Measurements from ENCODE around the gene GTF2I.

The GTF2I gene

GRCh38 chr7:74718336-74718735 lies 60.8 kb downstream of the GTF2I start:
- no peaks in the 10 kb centered on the region for H3K79me2 ChIP-seq (ENCODE audit: insufficient read depth, low read length)
- no peaks in the 10 kb centered on the region for H3K27me3 ChIP-seq (ENCODE audit: insufficient read depth, low read length, poor library complexity, severe bottlenecking)
- no peaks in the 10 kb centered on the region for H3K9me3 ChIP-seq (ENCODE audit: insufficient read depth, low read depth, low read length)
- TF ChIP-seq, protein P1, sequence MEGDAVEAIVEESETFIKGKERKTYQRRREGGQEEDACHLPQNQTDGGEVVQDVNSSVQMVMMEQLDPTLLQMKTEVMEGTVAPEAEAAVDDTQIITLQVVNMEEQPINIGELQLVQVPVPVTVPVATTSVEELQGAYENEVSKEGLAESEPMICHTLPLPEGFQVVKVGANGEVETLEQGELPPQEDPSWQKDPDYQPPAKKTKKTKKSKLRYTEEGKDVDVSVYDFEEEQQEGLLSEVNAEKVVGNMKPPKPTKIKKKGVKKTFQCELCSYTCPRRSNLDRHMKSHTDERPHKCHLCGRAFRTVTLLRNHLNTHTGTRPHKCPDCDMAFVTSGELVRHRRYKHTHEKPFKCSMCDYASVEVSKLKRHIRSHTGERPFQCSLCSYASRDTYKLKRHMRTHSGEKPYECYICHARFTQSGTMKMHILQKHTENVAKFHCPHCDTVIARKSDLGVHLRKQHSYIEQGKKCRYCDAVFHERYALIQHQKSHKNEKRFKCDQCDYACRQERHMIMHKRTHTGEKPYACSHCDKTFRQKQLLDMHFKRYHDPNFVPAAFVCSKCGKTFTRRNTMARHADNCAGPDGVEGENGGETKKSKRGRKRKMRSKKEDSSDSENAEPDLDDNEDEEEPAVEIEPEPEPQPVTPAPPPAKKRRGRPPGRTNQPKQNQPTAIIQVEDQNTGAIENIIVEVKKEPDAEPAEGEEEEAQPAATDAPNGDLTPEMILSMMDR (conservative IDR thresholded peaks at IDR 0.05; ENCODE audit: low read length) = no peak
- TF ChIP-seq EZH2phosphoT487 (IDR thresholded peaks at IDR 0.05; ENCODE audit: borderline replicate concordance) = no peak
- H3K9me2 ChIP-seq (replicated peaks; ENCODE audit: low read depth, low read length) = no peaks in the 10 kb centered on the region
- no peaks in the 10 kb centered on the region for H4K20me1 ChIP-seq (ENCODE audit: insufficient read depth, low read length, poor library complexity, severe bottlenecking)
- H3K9ac ChIP-seq (ENCODE audit: low read depth, low read length, poor library complexity, severe bottlenecking) = no peak overlapping the region
- peaks cover 92% of the 10 kb centered on the region for H3K36me3 ChIP-seq (ENCODE audit: insufficient read depth, low read length)
- no peak overlapping the region for H3K4me2 ChIP-seq (ENCODE audit: low read depth, low read length, poor library complexity, severe bottlenecking)
- peaks cover 4% of the 10 kb centered on the region; the same call in 1 of the 2 replicates for H3F3A ChIP-seq (ENCODE audit: low read depth)
- H3K4me3 ChIP-seq (ENCODE audit: low read length, poor library complexity, severe bottlenecking) = no peak overlapping the region
- no peak overlapping the region for H2AFZ ChIP-seq (ENCODE audit: low read length)
- no peaks in the 10 kb centered on the region for H3K4me1 ChIP-seq (ENCODE audit: insufficient read depth, low read length, poor library complexity, severe bottlenecking)

DNA sequence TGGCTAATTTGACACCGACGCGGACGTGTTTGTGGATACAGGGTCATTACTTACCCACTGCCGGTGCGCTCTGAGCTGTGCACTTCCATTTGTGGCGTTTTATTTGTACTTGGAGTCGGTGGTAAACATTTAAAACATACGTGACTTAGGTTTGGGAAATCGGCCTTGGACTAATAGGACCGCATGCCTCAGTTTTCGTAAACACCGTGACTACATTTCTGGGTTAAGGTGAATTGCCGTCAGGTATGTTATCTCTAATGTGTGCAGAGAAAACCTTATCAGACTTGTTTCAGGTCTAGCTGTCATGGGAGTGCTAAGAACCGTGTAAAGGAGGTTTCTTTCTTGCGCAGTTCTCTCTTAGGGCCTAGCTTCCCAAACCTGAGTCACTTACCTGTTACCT lies 64.6 kb downstream of the GTF2I start:
- Histone ChIP-seq H2AFZ (ENCODE audit: low read length) (no peak overlapping the region), H3K4me3 (ENCODE audit: low read length, poor library complexity, severe bottlenecking) (no peak overlapping the region), H3F3A (ENCODE audit: low read depth) (peaks cover 4% of the 10 kb centered on the region; the same call in 1 of the 2 replicates), H3K4me1 (ENCODE audit: insufficient read depth, low read length, poor library complexity, severe bottlenecking) (no peaks in the 10 kb centered on the region), H3K27me3 (ENCODE audit: insufficient read depth, low read length, poor library complexity, severe bottlenecking) (no peaks in the 10 kb centered on the region), H3K9ac (ENCODE audit: low read depth, low read length, poor library complexity, severe bottlenecking) (no peak overlapping the region), H3K9me2 (replicated peaks; ENCODE audit: low read depth, low read length) (no peaks in the 10 kb centered on the region), H3K79me2 (ENCODE audit: insufficient read depth, low read length) (no peaks in the 10 kb centered on the region), H3K9me3 (ENCODE audit: insufficient read depth, low read depth, low read length) (no peaks in the 10 kb centered on the region), H4K20me1 (ENCODE audit: insufficient read depth, low read length, poor library complexity, severe bottlenecking) (peaks cover 7% of the 10 kb centered on the region), H3K4me2 (ENCODE audit: low read depth, low read length, poor library complexity, severe bottlenecking) (no peak overlapping the region), H3K36me3 (ENCODE audit: insufficient read depth, low read length) (peaks cover 79% of the 10 kb centered on the region)
- TF ChIP-seq, protein P1 (conservative IDR thresholded peaks at IDR 0.05; ENCODE audit: low read length) = no peak
- TF ChIP-seq EZH2phosphoT487 (IDR thresholded peaks at IDR 0.05; ENCODE audit: borderline replicate concordance) = no peak

DNA sequence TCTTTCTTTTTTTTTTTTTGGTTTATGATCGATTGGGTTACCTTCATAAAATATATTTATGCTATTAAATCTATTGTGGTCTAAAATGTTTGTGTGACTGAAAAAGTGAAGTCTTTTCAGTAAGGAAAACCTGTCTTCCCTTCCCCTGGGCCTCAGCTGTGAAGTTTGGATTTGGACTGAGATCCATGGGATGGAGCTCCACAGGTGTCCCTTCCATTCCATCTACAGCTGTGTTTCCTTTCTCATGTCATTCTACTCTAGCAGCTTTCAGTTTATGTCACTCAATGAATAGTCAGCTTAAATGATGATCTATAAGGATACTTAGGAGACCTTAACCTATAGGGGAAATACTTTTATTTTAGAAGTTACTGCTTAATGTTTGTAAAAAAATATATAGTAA lies 68.3 kb downstream of the GTF2I start:
- TF ChIP-seq, protein P1 (conservative IDR thresholded peaks at IDR 0.05; ENCODE audit: low read length) = no peak
- no peak for TF ChIP-seq EZH2phosphoT487 (IDR thresholded peaks at IDR 0.05; ENCODE audit: borderline replicate concordance)
- Histone ChIP-seq H3K36me3 (ENCODE audit: insufficient read depth, low read length) (peaks cover 51% of the 10 kb centered on the region; the same call in 1 of the 2 replicates), H3K9ac (ENCODE audit: low read depth, low read length, poor library complexity, severe bottlenecking) (no peak overlapping the region), H2AFZ (ENCODE audit: low read length) (no peak overlapping the region), H3K4me1 (ENCODE audit: insufficient read depth, low read length, poor library complexity, severe bottlenecking) (no peaks in the 10 kb centered on the region), H3K9me3 (ENCODE audit: insufficient read depth, low read depth, low read length) (no peaks in the 10 kb centered on the region), H3K9me2 (replicated peaks; ENCODE audit: low read depth, low read length) (no peaks in the 10 kb centered on the region), H3K79me2 (ENCODE audit: insufficient read depth, low read length) (no peaks in the 10 kb centered on the region), H3K4me3 (ENCODE audit: low read length, poor library complexity, severe bottlenecking) (no peak overlapping the region), H3F3A (ENCODE audit: low read depth) (peaks cover 4% of the 10 kb centered on the region; the same call in 1 of the 2 replicates), H3K27me3 (ENCODE audit: insufficient read depth, low read length, poor library complexity, severe bottlenecking) (no peaks in the 10 kb centered on the region), H3K4me2 (ENCODE audit: low read depth, low read length, poor library complexity, severe bottlenecking) (no peak overlapping the region), H4K20me1 (ENCODE audit: insufficient read depth, low read length, poor library complexity, severe bottlenecking) (peaks cover 7% of the 10 kb centered on the region)
